H1 (cell line): ENCODE measurements around the gene TMEM139. TPM values are rescaled to one million over a fixed set of nuclear protein-coding genes. Genes with fewer than 3 reads are reported as not detected.

Experiments used
- CTCF ChIA-PET: fragments of 300-600 bp; sonication (Branson Sonifier 250); formaldehyde crosslinking; loops from one replicate; lab custom pipeline; 2021; ENCODE audit not compliant: partially characterized antibody; lab: Charles Lee
- POLR2A ChIA-PET: fragments of 300-600 bp; sonication (Branson Sonifier 250); formaldehyde crosslinking; loops from one replicate; lab custom pipeline; 2021; ENCODE audit warnings: inconsistent platforms; ENCODE audit not compliant: partially characterized antibody; lab: Charles Lee
- DNase-seq, 2 experiments: peaks; one replicate each; pipeline versions ENCODE4 v3.0.0 to v3.0.0-alpha.2; 2010 to 2022; ENCODE audit warnings: low spot score in 2 of 2, low read depth in 1 of 2, mixed read lengths in 1 of 2
- FAIRE-seq: peaks from 2 replicates; lab custom pipeline; 2011; peaks lifted over from hg19 to GRCh38; lab: Jason Lieb, UNC
- H2AFZ ChIP-seq: 2 replicates; pipeline ENCODE4 v1.8.1; 2012; ENCODE audit warnings: low read length, inconsistent platforms
- H2AK5ac ChIP-seq: 2 replicates; pipeline ENCODE4 v1.6.1; 2013; ENCODE audit warnings: low read depth, low read length
- H2BK120ac ChIP-seq: replicated peaks from 2 replicates; pipeline ENCODE3; 2013; ENCODE audit warnings: low read depth, low read length, inconsistent platforms
- H2BK12ac ChIP-seq: 2 replicates; pipeline ENCODE4 v1.6.1; 2013; ENCODE audit warnings: low read depth, low read length
- H2BK15ac ChIP-seq: 2 replicates; pipeline ENCODE4 v1.6.1; 2013; ENCODE audit warnings: low read length
- H2BK20ac ChIP-seq: 2 replicates; pipeline ENCODE4 v1.6.1; 2013; ENCODE audit warnings: low read length
- H2BK5ac ChIP-seq: 2 replicates; pipeline ENCODE4 v1.6.1; 2013; ENCODE audit warnings: low read depth, low read length
- H3K14ac ChIP-seq: 2 replicates; pipeline ENCODE4 v1.6.1; 2013; ENCODE audit warnings: inconsistent platforms; ENCODE audit not compliant: insufficient read length
- H3K18ac ChIP-seq: 2 replicates; pipeline ENCODE4 v1.6.1; 2013; ENCODE audit warnings: low read length; ENCODE audit errors: extremely low read depth
- H3K23ac ChIP-seq: 2 replicates; pipeline ENCODE4 v1.6.1; 2013; ENCODE audit warnings: inconsistent platforms; ENCODE audit not compliant: insufficient read length
- H3K23me2 ChIP-seq: 2 replicates; pipeline ENCODE4 v1.6.1; 2013; ENCODE audit warnings: low read depth, low read length
- H3K27ac ChIP-seq: 2 replicates; pipeline ENCODE4 v1.6.1; 2011; ENCODE audit warnings: low read depth, low read length, inconsistent platforms
- H3K27me3 ChIP-seq, 4 experiments: replicated peaks in 1 of 4; 1 replicate in 1 of 4; 2 replicates in 3 of 4; pipeline versions ENCODE4 v1.6.1 to v1.8.1; 2011 to 2013; ENCODE audit warnings: low read length in 3 of 4, mild to moderate bottlenecking in 3 of 4, inconsistent platforms in 2 of 4, mixed read lengths in 2 of 4, moderate library complexity in 1 of 4; ENCODE audit not compliant: control insufficient read depth in 3 of 4, insufficient read depth in 3 of 4; ENCODE audit errors: extremely low read depth in 1 of 4
- H3K36me3 ChIP-seq, 4 experiments: 2 replicates each; pipeline versions ENCODE4 v1.6.1 to v1.8.1; 2011 to 2013; ENCODE audit warnings: mild to moderate bottlenecking in 4 of 4, low read length in 3 of 4, moderate library complexity in 2 of 4, control low read depth in 1 of 4, inconsistent platforms in 1 of 4; ENCODE audit not compliant: insufficient read depth in 4 of 4, control insufficient read depth in 2 of 4
- H3K4ac ChIP-seq: replicated peaks from 2 replicates; pipeline ENCODE3; 2013; ENCODE audit warnings: low read length, low read depth, mixed read lengths, inconsistent platforms; ENCODE audit not compliant: insufficient read length
- H3K4me1 ChIP-seq, 4 experiments: replicated peaks in 1 of 4; 1 replicate in 1 of 4; 2 replicates in 3 of 4; pipeline versions ENCODE4 v1.6.1 to v1.8.1; 2011 to 2013; ENCODE audit warnings: low read length in 3 of 4, inconsistent platforms in 2 of 4, mixed read lengths in 1 of 4; ENCODE audit not compliant: insufficient read depth in 4 of 4, control insufficient read depth in 3 of 4
- H3K4me2 ChIP-seq, 2 experiments: 2 replicates each; pipeline versions ENCODE4 v1.6.1 to v1.8.1; 2011 to 2013; ENCODE audit warnings: low read depth in 2 of 2, low read length in 2 of 2, control low read depth in 1 of 2, inconsistent platforms in 1 of 2, mild to moderate bottlenecking in 1 of 2; ENCODE audit not compliant: insufficient read depth in 1 of 2
- H3K4me3 ChIP-seq, 4 experiments: fragments of 200-600, 300-600 bp in 1 of 4; sonication (generic), shearing (Covaris generic), sonication (Bioruptor Twin) in 1 of 4; 2 replicates each; pipeline versions ENCODE4 v1.5.1 to v1.8.1; 2011 to 2016; ENCODE audit warnings: low read length in 4 of 4, low read depth in 3 of 4, control low read depth in 2 of 4, inconsistent platforms in 2 of 4, mild to moderate bottlenecking in 2 of 4, mixed read lengths in 1 of 4, moderate library complexity in 1 of 4; ENCODE audit not compliant: insufficient read depth in 2 of 4; ENCODE audit errors: extremely low read depth in 1 of 4
- H3K56ac ChIP-seq: replicated peaks from 2 replicates; pipeline ENCODE3; 2013; ENCODE audit warnings: low read depth, mild to moderate bottlenecking, mixed read lengths, low read length, inconsistent platforms; ENCODE audit not compliant: insufficient read length
- H3K79me1 ChIP-seq: 2 replicates; pipeline ENCODE4 v1.6.1; 2013; ENCODE audit warnings: low read depth, low read length, control low read depth
- H3K79me2 ChIP-seq, 2 experiments: 2 replicates each; pipeline versions ENCODE4 v1.6.1 to v1.8.1; 2012 to 2013; ENCODE audit warnings: low read length in 2 of 2, mild to moderate bottlenecking in 2 of 2, inconsistent platforms in 1 of 2; ENCODE audit not compliant: insufficient read depth in 2 of 2, control insufficient read depth in 1 of 2
- H3K9ac ChIP-seq, 4 experiments: replicated peaks in 1 of 4; 1 replicate in 1 of 4; 2 replicates in 3 of 4; pipeline versions ENCODE4 v1.6.1 to v1.8.1; 2011 to 2013; ENCODE audit warnings: low read depth in 3 of 4, low read length in 3 of 4, control low read depth in 2 of 4, mild to moderate bottlenecking in 2 of 4, moderate library complexity in 2 of 4, inconsistent platforms in 1 of 4; ENCODE audit errors: extremely low read depth in 1 of 4
- H3K9me3 ChIP-seq, 2 experiments: 2 replicates each; pipeline versions ENCODE4 v1.6.1 to v1.8.1; 2012 to 2013; ENCODE audit warnings: mild to moderate bottlenecking in 2 of 2, moderate library complexity in 2 of 2, control low read depth in 1 of 2, inconsistent platforms in 1 of 2, low read depth in 1 of 2, low read length in 1 of 2, mixed read lengths in 1 of 2; ENCODE audit not compliant: insufficient read depth in 2 of 2
- H4K20me1 ChIP-seq, 2 experiments: replicated peaks in 1 of 2; 2 replicates each; pipeline versions ENCODE3 to v1.8.1; 2011 to 2013; ENCODE audit warnings: inconsistent platforms in 2 of 2, low read length in 2 of 2, mild to moderate bottlenecking in 1 of 2; ENCODE audit not compliant: insufficient read depth in 2 of 2, control insufficient read depth in 1 of 2
- H4K5ac ChIP-seq: 2 replicates; pipeline ENCODE4 v1.6.1; 2013; ENCODE audit warnings: low read length, low read depth, mixed read lengths, inconsistent platforms; ENCODE audit not compliant: insufficient read length
- H4K8ac ChIP-seq: 2 replicates; pipeline ENCODE4 v1.8.0; 2013; ENCODE audit warnings: mild to moderate bottlenecking, moderate library complexity, low read length, inconsistent platforms; ENCODE audit not compliant: insufficient read depth; ENCODE audit errors: extremely low read depth
- H4K91ac ChIP-seq: replicated peaks from 2 replicates; pipeline ENCODE3; 2013; ENCODE audit warnings: low read length, mixed read lengths, inconsistent platforms; ENCODE audit not compliant: insufficient read length
- FOSL1 ChIP-seq: IDR thresholded peaks from 2 replicates; pipeline ENCODE4 v1.6.1; 2011; ENCODE audit warnings: mild to moderate bottlenecking, low read depth, low read length, moderate library complexity; ENCODE audit not compliant: insufficient read depth
- PHF8 ChIP-seq: fragments of 200-600 bp; sonication (generic); conservative IDR thresholded peaks from 2 replicates; pipeline ENCODE4 v1.7.1; 2012; ENCODE audit warnings: low read depth, mild to moderate bottlenecking, inconsistent platforms, low read length, moderate library complexity
- POU5F1 ChIP-seq: IDR thresholded peaks from 2 replicates; pipeline ENCODE4 v1.6.1; 2011; ENCODE audit warnings: low read depth, mild to moderate bottlenecking, low read length, moderate library complexity
- TCF12 ChIP-seq: IDR thresholded peaks from 2 replicates; pipeline ENCODE4 v1.6.1; 2011; ENCODE audit warnings: low read depth, mild to moderate bottlenecking, low read length
- WGBS, 2 experiments: shearing (Covaris generic) in 1 of 2; methylation state at CpG; one replicate each; pipeline versions ENCODE4 v1.1.6 to v1.1.7; 2013 to 2015; ENCODE audit warnings: low lambda C conversion rate in 2 of 2, mixed read lengths in 2 of 2, inconsistent platforms in 1 of 2, low coverage in 1 of 2, missing lambda C conversion rate in 1 of 2; ENCODE audit not compliant: insufficient replicate concordance in 2 of 2, insufficient coverage in 1 of 2, insufficient read length in 1 of 2; ENCODE audit errors: extremely low coverage in 1 of 2, missing lambda C conversion rate in 1 of 2; 5-methylcytosine and 5-hydroxymethylcytosine counted together
- polyA plus RNA-seq, 7 experiments: library from polyadenylated mRNA; depleted of rRNA in 3 of 7; stranded (reverse) in 5 of 7; unstranded in 2 of 7; fragments of >200 nt in 5 of 7; fragments of 200-250 nt in 2 of 7; gene quantifications; 1 replicate in 5 of 7; 2 replicates in 1 of 7; 4 replicates in 1 of 7; pipeline versions ENCODE4 v1.2.1 to v1.2.3, GENCODE V29; 2011 to 2013; ENCODE audit warnings: missing spikeins in 2 of 7, mixed read lengths in 2 of 7
- total RNA-seq: library from RNA; stranded (reverse); fragmentation: NEBNext Ultra II Directional; extraction: Animal tissue kit (Norgen Biotek cat#: 25700); gene quantifications from 2 replicates; pipeline ENCODE4 v1.2.1, GENCODE V29; 2021

TMEM139 gene
- total and polyA plus RNA-seq, 2 of the 8 experiments (the other 6 are each of a cell fraction or from before 2014, with no cell fraction given): 3.2 to 6.7 TPM

DNA sequence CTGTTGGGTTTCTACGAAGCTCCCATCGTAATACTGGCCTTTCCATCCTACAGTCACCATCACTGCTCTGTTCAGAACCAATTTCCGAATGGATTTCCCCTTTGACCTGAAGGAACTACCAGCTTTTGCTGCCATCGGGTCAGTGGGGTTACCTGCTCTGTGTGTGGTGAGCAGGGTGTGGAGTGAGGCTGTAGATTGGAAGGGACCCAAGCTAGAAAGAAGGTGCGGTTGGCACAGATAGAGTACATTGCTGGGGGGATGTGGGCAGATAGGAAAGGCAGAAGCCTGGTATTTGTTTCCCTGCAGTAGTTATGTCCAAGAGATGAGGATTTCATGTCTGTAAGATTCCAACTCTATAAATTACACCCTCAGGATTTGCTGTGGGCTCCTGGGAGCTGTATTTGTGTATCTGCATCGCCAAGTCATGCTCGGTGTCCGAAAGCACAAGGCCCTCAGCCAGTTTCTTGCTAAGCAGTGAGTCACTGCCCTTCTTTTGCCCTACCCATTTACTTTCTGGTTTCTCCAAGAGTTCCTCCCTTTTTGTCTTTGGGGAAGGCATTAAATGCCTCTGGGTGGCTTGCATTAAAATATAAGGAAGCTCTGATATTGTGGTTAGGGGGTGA, 46.5 kb downstream of the TMEM139 start:
- POLR2A ChIA-PET: interaction anchor here (1.1 to 1.6 kb wide), 4 partner anchors 10 to 64 kb away, joined by 3 to 5 read pairs (median 4); no protein-coding TSS in a partner anchor

More for the DNA sequence above, 46.5 kb downstream of the TMEM139 start:
- Histone ChIP-seq H2BK120ac (no peak overlapping the region), H4K8ac (no peak overlapping the region; the same call in 1 of the 2 replicates), H4K91ac (no peak overlapping the region), H2BK15ac (no peak overlapping the region), H3K79me1 (no peaks in the 10 kb centered on the region), H4K5ac (no peak overlapping the region), H3K4ac (no peak overlapping the region), H3K4me2 (no peak overlapping the region), H3K4me1 (no peaks in the 10 kb centered on the region), H3K23me2 (no peaks in the 10 kb centered on the region), H3K9me3 (no peaks in the 10 kb centered on the region), H3K9ac (no peak overlapping the region), H2AFZ (no peak overlapping the region), H3K27ac (no peak overlapping the region), H3K27me3 (no peaks in the 10 kb centered on the region), H3K4me3 (no peak overlapping the region), H2BK12ac (no peak overlapping the region), H3K36me3 (no peaks in the 10 kb centered on the region), H2BK20ac (no peak overlapping the region), H2AK5ac (no peak overlapping the region), H3K18ac (no peak overlapping the region), H3K56ac (no peak overlapping the region), H3K79me2 (no peaks in the 10 kb centered on the region), H3K14ac (no peak overlapping the region), H3K23ac (no peak overlapping the region), H2BK5ac (no peak overlapping the region), H4K20me1 (no peaks in the 10 kb centered on the region)
- WGBS, 2 experiments: 92% methylated on average over 8 of the region's 8 CpGs; no CpG with 5 or more reads in 1 of the 2 experiments
- FAIRE-seq (no peak), DNase-seq (no peak)
- no peak for TF ChIP-seq TCF12
- TF ChIP-seq FOSL1: no peak
- no peak for TF ChIP-seq POU5F1
- no peak for TF ChIP-seq PHF8
- CTCF ChIA-PET: interaction anchor here (0.6 to 4.2 kb wide), 11 partner anchors 8 to 117 kb away, joined by 3 to 32 read pairs (median 3); partner anchors contain the start of gene EPHA1
